ENCODE results near the gene BMP7. TPM values are rescaled to one million over a fixed set of nuclear protein-coding genes. Genes with fewer than 3 reads are reported as not detected.

Gene BMP7
- total RNA-seq, 1 donor, result not detected

DNA sequence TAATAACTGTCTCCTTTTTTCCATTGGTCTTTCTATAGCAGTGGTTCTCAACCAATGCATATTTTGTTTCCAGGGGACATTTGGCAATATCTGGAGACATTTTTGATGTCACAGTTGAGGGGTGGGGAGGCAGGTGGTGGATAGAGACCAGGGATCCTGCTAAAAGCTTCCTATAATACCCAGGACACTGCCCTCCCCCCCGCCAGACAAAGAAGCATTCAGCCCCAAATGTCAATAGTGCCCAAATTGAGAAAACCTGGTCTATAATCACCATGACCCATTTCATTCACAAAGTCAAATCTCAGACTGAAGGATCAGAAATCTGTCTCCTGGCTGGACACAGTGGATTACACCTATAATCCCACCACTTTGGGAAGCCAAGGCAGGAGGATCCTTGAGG lies 128.8 kb downstream of the BMP7 start:
- Histone ChIP-seq H3K4me3 (ENCODE audit: insufficient read depth, low read length) (no peak overlapping the region), H3K27ac (ENCODE audit: low read depth, low read length) (no peak overlapping the region), H3K9me3 (ENCODE audit: low read depth, low read length) (no peaks in the 10 kb centered on the region), H3K79me2 (ENCODE audit: insufficient read depth, low read length) (no peaks in the 10 kb centered on the region), H2AFZ (ENCODE audit: low read length) (no peak overlapping the region), H3K4me2 (ENCODE audit: insufficient read depth, low read length) (no peak overlapping the region), H3K27me3 (ENCODE audit: insufficient read depth, low read length) (no peaks in the 10 kb centered on the region), H3K36me3 (ENCODE audit: insufficient read depth, low read length) (no peaks in the 10 kb centered on the region), H3K4me1 (ENCODE audit: insufficient read depth, low read length) (no peaks in the 10 kb centered on the region), H4K20me1 (ENCODE audit: insufficient read depth, low read length) (no peaks in the 10 kb centered on the region)
- TF ChIP-seq CTCF (IDR thresholded peaks at IDR 0.05; ENCODE audit: extremely low read depth, low read depth, low read length), result no peak
- no peak for DNase-seq (ENCODE audit: insufficient read length, low spot score, missing footprints)

DNA sequence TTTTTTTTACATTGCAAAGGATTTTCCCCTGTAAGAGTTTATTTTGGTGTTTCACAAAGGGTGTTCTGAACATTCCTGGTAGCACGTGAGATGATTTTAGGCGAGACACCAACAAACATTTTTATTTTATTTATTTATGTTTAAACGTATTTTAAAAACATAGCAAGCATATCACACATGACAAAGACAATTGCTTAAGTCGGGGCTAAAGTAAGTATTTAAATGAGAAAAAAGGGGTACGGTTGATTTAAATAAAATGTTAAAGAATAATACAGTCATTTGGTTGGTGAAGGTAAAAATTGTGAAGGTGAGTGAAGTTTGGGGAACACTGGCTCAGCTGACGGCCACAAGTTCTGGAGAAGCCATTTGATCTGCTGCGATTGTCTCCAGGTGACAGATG lies 129.7 kb downstream of the BMP7 start:
- no peaks in the 10 kb centered on the region for H3K4me1 ChIP-seq (ENCODE audit: insufficient read depth, low read length)
- no peak overlapping the region for H3K4me2 ChIP-seq (ENCODE audit: insufficient read depth, low read length)
- no peaks in the 10 kb centered on the region for H3K36me3 ChIP-seq (ENCODE audit: insufficient read depth, low read length)
- DNase-seq (ENCODE audit: insufficient read length, low spot score, missing footprints), result no peak
- no peaks in the 10 kb centered on the region for H3K27me3 ChIP-seq (ENCODE audit: insufficient read depth, low read length)
- H2AFZ ChIP-seq (ENCODE audit: low read length), result no peak overlapping the region
- no peak overlapping the region for H3K27ac ChIP-seq (ENCODE audit: low read depth, low read length)
- TF ChIP-seq CTCF (IDR thresholded peaks at IDR 0.05; ENCODE audit: extremely low read depth, low read depth, low read length), result no peak
- no peaks in the 10 kb centered on the region for H3K9me3 ChIP-seq (ENCODE audit: low read depth, low read length)
- H3K4me3 ChIP-seq (ENCODE audit: insufficient read depth, low read length), result no peak overlapping the region
- no peaks in the 10 kb centered on the region for H4K20me1 ChIP-seq (ENCODE audit: insufficient read depth, low read length)
- H3K79me2 ChIP-seq (ENCODE audit: insufficient read depth, low read length), result no peaks in the 10 kb centered on the region

- H3K4me2 ChIP-seq (ENCODE audit: insufficient read depth, low read length), result no peak overlapping the region
- no peak for TF ChIP-seq CTCF (IDR thresholded peaks at IDR 0.05; ENCODE audit: extremely low read depth, low read depth, low read length)
These were observed 130.6 kb downstream of the BMP7 start for GRCh38 chr20:57135875-57136274.

DNA sequence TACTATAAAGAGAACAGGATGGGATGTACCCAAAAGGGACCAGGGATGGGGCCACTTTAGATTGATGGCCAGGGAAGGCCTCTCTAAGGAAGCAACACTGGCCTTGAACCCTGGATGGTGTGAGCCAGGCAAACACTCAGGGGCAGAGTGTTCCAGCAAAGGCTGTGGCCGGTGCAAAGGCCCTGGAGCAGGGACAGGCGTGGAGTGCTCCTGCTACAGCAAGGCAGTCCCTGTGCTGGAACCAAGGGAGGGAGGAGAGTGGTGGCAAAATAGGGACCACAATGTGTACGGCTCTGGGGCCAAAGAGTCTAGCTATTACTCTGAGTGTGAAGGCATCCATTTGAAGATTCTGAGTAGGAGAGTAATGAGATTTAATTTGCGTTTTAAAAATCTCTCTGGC lies 131.6 kb downstream of the BMP7 start:
- Histone ChIP-seq H3K79me2 (ENCODE audit: insufficient read depth, low read length) (no peaks in the 10 kb centered on the region), H3K4me3 (ENCODE audit: insufficient read depth, low read length) (no peak overlapping the region), H4K20me1 (ENCODE audit: insufficient read depth, low read length) (no peaks in the 10 kb centered on the region), H3K4me1 (ENCODE audit: insufficient read depth, low read length) (no peaks in the 10 kb centered on the region), H3K27me3 (ENCODE audit: insufficient read depth, low read length) (no peaks in the 10 kb centered on the region), H3K9me3 (ENCODE audit: low read depth, low read length) (no peaks in the 10 kb centered on the region), H3K27ac (ENCODE audit: low read depth, low read length) (no peak overlapping the region), H3K4me2 (ENCODE audit: insufficient read depth, low read length) (no peak overlapping the region), H3K36me3 (ENCODE audit: insufficient read depth, low read length) (no peaks in the 10 kb centered on the region), H2AFZ (ENCODE audit: low read length) (no peak overlapping the region)
- DNase-seq (ENCODE audit: insufficient read length, low spot score, missing footprints), result no peak
- no peak for TF ChIP-seq CTCF (IDR thresholded peaks at IDR 0.05; ENCODE audit: extremely low read depth, low read depth, low read length)

More at GRCh38 chr20:57135875-57136274, 130.6 kb downstream of the BMP7 start:
- Histone ChIP-seq H3K27ac (ENCODE audit: low read depth, low read length) (no peak overlapping the region), H3K79me2 (ENCODE audit: insufficient read depth, low read length) (no peaks in the 10 kb centered on the region), H2AFZ (ENCODE audit: low read length) (no peak overlapping the region), H3K27me3 (ENCODE audit: insufficient read depth, low read length) (no peaks in the 10 kb centered on the region), H4K20me1 (ENCODE audit: insufficient read depth, low read length) (no peaks in the 10 kb centered on the region), H3K36me3 (ENCODE audit: insufficient read depth, low read length) (no peaks in the 10 kb centered on the region), H3K4me3 (ENCODE audit: insufficient read depth, low read length) (no peak overlapping the region), H3K9me3 (ENCODE audit: low read depth, low read length) (no peaks in the 10 kb centered on the region), H3K4me1 (ENCODE audit: insufficient read depth, low read length) (no peaks in the 10 kb centered on the region)
- DNase-seq (ENCODE audit: insufficient read length, low spot score, missing footprints), result no peak

Data from osteoblast (primary cell).